Body of pancreas (tissue), 4 donors: Measurements from ENCODE around the gene MGAT5.

Source experiments
- POLR2A ChIP-seq, 3 donors: fragments of 450-650 bp; IDR thresholded peaks; one replicate each; pipeline ENCODE4 v1.6.1; 2016; ENCODE audit warnings: antibody characterized with exemption in 3 of 3, mild to moderate bottlenecking in 2 of 3
- TF ChIP-seq, protein P1 (sequence below), 7 experiments: fragments of 450-650 bp in 4 of 7; fragments of 200-600 bp in 3 of 7; sonication (generic) in 3 of 7; IDR thresholded peaks; one replicate each; pipeline ENCODE4 v1.5.1; 2016 to 2019; ENCODE audit warnings: antibody characterized with exemption in 7 of 7

DNA sequence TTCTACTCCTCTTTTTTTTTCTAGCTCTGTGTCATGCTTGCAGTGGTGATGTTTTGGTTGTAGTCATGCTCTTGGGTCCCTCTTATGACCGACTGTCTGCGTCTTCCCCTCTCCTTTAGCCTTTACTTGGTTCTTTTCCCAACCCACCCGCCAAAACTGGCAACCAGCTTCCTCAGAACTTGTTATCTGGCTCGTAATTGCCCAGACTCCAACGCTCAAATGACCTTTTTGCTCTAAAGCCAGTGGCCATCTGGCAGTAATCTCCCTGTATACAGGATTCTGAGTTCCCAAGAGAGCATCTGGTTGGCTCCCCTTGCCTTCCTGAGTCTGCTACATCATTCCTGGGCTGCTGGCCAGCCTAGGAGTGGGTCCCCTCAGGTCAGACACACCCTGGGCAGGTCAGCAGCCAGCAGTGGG is 147.2 kb downstream of the MGAT5 start:
- no peak for TF ChIP-seq POLR2A (IDR thresholded peaks at IDR 0.05)
- TF ChIP-seq, protein P1, sequence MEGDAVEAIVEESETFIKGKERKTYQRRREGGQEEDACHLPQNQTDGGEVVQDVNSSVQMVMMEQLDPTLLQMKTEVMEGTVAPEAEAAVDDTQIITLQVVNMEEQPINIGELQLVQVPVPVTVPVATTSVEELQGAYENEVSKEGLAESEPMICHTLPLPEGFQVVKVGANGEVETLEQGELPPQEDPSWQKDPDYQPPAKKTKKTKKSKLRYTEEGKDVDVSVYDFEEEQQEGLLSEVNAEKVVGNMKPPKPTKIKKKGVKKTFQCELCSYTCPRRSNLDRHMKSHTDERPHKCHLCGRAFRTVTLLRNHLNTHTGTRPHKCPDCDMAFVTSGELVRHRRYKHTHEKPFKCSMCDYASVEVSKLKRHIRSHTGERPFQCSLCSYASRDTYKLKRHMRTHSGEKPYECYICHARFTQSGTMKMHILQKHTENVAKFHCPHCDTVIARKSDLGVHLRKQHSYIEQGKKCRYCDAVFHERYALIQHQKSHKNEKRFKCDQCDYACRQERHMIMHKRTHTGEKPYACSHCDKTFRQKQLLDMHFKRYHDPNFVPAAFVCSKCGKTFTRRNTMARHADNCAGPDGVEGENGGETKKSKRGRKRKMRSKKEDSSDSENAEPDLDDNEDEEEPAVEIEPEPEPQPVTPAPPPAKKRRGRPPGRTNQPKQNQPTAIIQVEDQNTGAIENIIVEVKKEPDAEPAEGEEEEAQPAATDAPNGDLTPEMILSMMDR (IDR thresholded peaks at IDR 0.05) = no peak
